IMR-90 (cell line): Measurements from ENCODE around the gene ADGRF1. TPM values are rescaled to one million over a fixed set of nuclear protein-coding genes. Genes with fewer than 3 reads are reported as not detected.

Source experiments
- ATAC-seq: fragments of 200-7000 bp; cut with Tn5 transposase; 2 replicates; pipeline ENCODE4 v1.9.1; 2020; ENCODE audit warnings: low read depth, mild to moderate bottlenecking, moderate library complexity
- BruUV-seq: library from RNA; stranded (reverse); fragments of 400-500 nt; replicated peaks from 2 replicates; lab custom pipeline; 2021; lab: Mats Ljungman, UMichigan
- CTCF ChIA-PET: fragments of 300-600 bp; formaldehyde crosslinking; extraction: SDS; loops from one replicate; lab custom pipeline; 2021; ENCODE audit warnings: antibody characterized with exemption; lab: Yijun Ruan, JAX
- POLR2A ChIA-PET: fragments of 300-600 bp; sonication (Branson Sonifier 250); formaldehyde crosslinking; loops from one replicate; lab custom pipeline; 2022; ENCODE audit warnings: antibody characterized with exemption; ENCODE audit not compliant: unreplicated experiment; lab: Charles Lee
- DNase-seq: peaks from one replicate; pipeline ENCODE4 v3.0.0; 2013
- H2AFZ ChIP-seq: replicated peaks from 2 replicates; pipeline ENCODE3; 2013; ENCODE audit warnings: low read length, mild to moderate bottlenecking; ENCODE audit not compliant: poor library complexity
- H2AK5ac ChIP-seq: 2 replicates; pipeline ENCODE4 v1.6.1; 2013; ENCODE audit warnings: low read depth, low read length, inconsistent platforms
- H2AK9ac ChIP-seq: replicated peaks from 2 replicates; pipeline ENCODE3; 2013; ENCODE audit warnings: mild to moderate bottlenecking, low read depth, low read length, moderate library complexity; ENCODE audit not compliant: poor library complexity
- H2BK120ac ChIP-seq: 2 replicates; pipeline ENCODE4 v1.6.1; 2013; ENCODE audit warnings: low read depth, low read length, inconsistent platforms
- H2BK15ac ChIP-seq: 3 replicates; pipeline ENCODE4 v1.6.1; 2013; ENCODE audit warnings: low read depth, low read length, inconsistent platforms
- H2BK20ac ChIP-seq: 2 replicates; pipeline ENCODE4 v1.6.1; 2013; ENCODE audit warnings: low read depth, mild to moderate bottlenecking, inconsistent platforms, low read length, moderate library complexity
- H2BK5ac ChIP-seq: 2 replicates; pipeline ENCODE4 v1.6.1; 2013; ENCODE audit warnings: mild to moderate bottlenecking, low read depth, low read length, inconsistent platforms; ENCODE audit not compliant: poor library complexity, severe bottlenecking
- H3K14ac ChIP-seq: replicated peaks from 2 replicates; pipeline ENCODE4 v1.6.1; 2013; ENCODE audit warnings: low read depth, low read length, inconsistent platforms
- H3K18ac ChIP-seq: 2 replicates; pipeline ENCODE4 v1.6.1; 2013; ENCODE audit warnings: low read depth, low read length, control low read depth
- H3K23ac ChIP-seq: 2 replicates; pipeline ENCODE4 v1.6.1; 2013; ENCODE audit warnings: low read depth, low read length, inconsistent platforms
- H3K27ac ChIP-seq: 2 replicates; pipeline ENCODE4 v1.5.1; 2013; ENCODE audit warnings: mild to moderate bottlenecking, control low read depth, low read length; ENCODE audit not compliant: insufficient read depth
- H3K27me3 ChIP-seq: 2 replicates; pipeline ENCODE4 v1.6.1; 2013; ENCODE audit warnings: low read length; ENCODE audit not compliant: control insufficient read depth, insufficient read depth
- H3K36me3 ChIP-seq: 2 replicates; pipeline ENCODE4 v1.6.1; 2013; ENCODE audit warnings: low read length, mixed read lengths; ENCODE audit not compliant: control insufficient read depth, insufficient read depth
- H3K4ac ChIP-seq: 2 replicates; pipeline ENCODE4 v1.6.1; 2013; ENCODE audit warnings: low read depth, low read length, inconsistent platforms
- H3K4me1 ChIP-seq: 2 replicates; pipeline ENCODE4 v1.6.1; 2013; ENCODE audit warnings: low read length, mixed read lengths; ENCODE audit not compliant: control insufficient read depth, insufficient read depth
- H3K4me2 ChIP-seq: 2 replicates; pipeline ENCODE4 v1.6.1; 2013; ENCODE audit warnings: low read depth, mild to moderate bottlenecking, control low read depth, low read length, moderate library complexity
- H3K4me3 ChIP-seq: 2 replicates; pipeline ENCODE4 v1.5.1; 2013; ENCODE audit warnings: low read depth, mild to moderate bottlenecking, control low read depth, low read length, moderate library complexity; ENCODE audit not compliant: insufficient read depth
- H3K56ac ChIP-seq: 2 replicates; pipeline ENCODE4 v1.6.1; 2013; ENCODE audit warnings: low read length, inconsistent platforms; ENCODE audit not compliant: insufficient read depth; ENCODE audit errors: extremely low read depth
- H3K79me1 ChIP-seq, 2 experiments: 2 replicates each; pipeline ENCODE4 v1.6.1; 2013; ENCODE audit warnings: low read length in 2 of 2, inconsistent platforms in 1 of 2, low read depth in 1 of 2
- H3K9ac ChIP-seq: 2 replicates; pipeline ENCODE4 v1.6.1; 2013; ENCODE audit warnings: low read depth, low read length, control low read depth
- H3K9me1 ChIP-seq: 2 replicates; pipeline ENCODE4 v1.6.1; 2013; ENCODE audit warnings: low read length, inconsistent platforms; ENCODE audit not compliant: insufficient read depth
- H3K9me3 ChIP-seq: 2 replicates; pipeline ENCODE4 v1.6.1; 2013; ENCODE audit warnings: low read length; ENCODE audit not compliant: control insufficient read depth, insufficient read depth
- H4K20me1 ChIP-seq: 2 replicates; pipeline ENCODE4 v1.6.1; 2013; ENCODE audit warnings: low read length, inconsistent platforms; ENCODE audit not compliant: insufficient read depth
- H4K5ac ChIP-seq: 2 replicates; pipeline ENCODE4 v1.6.1; 2013; ENCODE audit warnings: mild to moderate bottlenecking, low read depth, low read length, control low read depth
- H4K8ac ChIP-seq, 2 experiments: 2 replicates each; pipeline ENCODE4 v1.6.1; 2013; ENCODE audit warnings: low read depth in 2 of 2, low read length in 2 of 2, control low read depth in 1 of 2, inconsistent platforms in 1 of 2
- H4K91ac ChIP-seq: 2 replicates; pipeline ENCODE4 v1.6.1; 2013; ENCODE audit warnings: low read depth, low read length, inconsistent platforms; ENCODE audit not compliant: insufficient read depth
- BHLHE40 ChIP-seq: fragments of 150-350 bp; IDR thresholded peaks from 2 replicates; pipeline ENCODE4 v1.6.1; 2016; ENCODE audit warnings: mild to moderate bottlenecking, low read depth, low read length
- CEBPB ChIP-seq: IDR thresholded peaks from 2 replicates; pipeline ENCODE4 v1.6.1; 2012; ENCODE audit warnings: low read depth, low read length, improper control_type of control experiment
- CHD1 ChIP-seq: IDR thresholded peaks from 2 replicates; pipeline ENCODE4 v1.6.1; 2012; ENCODE audit warnings: low read depth, low read length, improper control_type of control experiment
- CTCF ChIP-seq: conservative IDR thresholded peaks from 2 replicates; pipeline ENCODE4 v1.5.1; 2012; ENCODE audit warnings: mild to moderate bottlenecking, low read depth, low read length, improper control_type of control experiment
- ELK1 ChIP-seq: fragments of 150-350 bp; IDR thresholded peaks from 2 replicates; pipeline ENCODE4 v1.6.1; 2016; ENCODE audit warnings: low read depth, mild to moderate bottlenecking, low read length, moderate library complexity, borderline replicate concordance
- FOS ChIP-seq: fragments of 150-350 bp; IDR thresholded peaks from 2 replicates; pipeline ENCODE4 v1.6.1; 2016; ENCODE audit warnings: low read depth, low read length
- MAFK ChIP-seq: IDR thresholded peaks from 2 replicates; pipeline ENCODE4 v1.6.1; 2012; ENCODE audit warnings: low read depth, low read length, improper control_type of control experiment
- MAZ ChIP-seq: IDR thresholded peaks from 2 replicates; pipeline ENCODE4 v1.6.1; 2012; ENCODE audit warnings: low read depth, mild to moderate bottlenecking, low read length, improper control_type of control experiment, moderate library complexity, borderline replicate concordance
- MXI1 ChIP-seq: IDR thresholded peaks from 2 replicates; pipeline ENCODE4 v1.6.1; 2012; ENCODE audit warnings: low read depth, mild to moderate bottlenecking, low read length, moderate library complexity, borderline replicate concordance
- NFE2L2 ChIP-seq: fragments of 150-350 bp; IDR thresholded peaks from 2 replicates; pipeline ENCODE4 v1.6.1; 2016; ENCODE audit warnings: low read depth, mild to moderate bottlenecking, low read length
- POLR2A ChIP-seq: IDR thresholded peaks from 2 replicates; pipeline ENCODE4 v1.6.1; 2012; ENCODE audit warnings: mild to moderate bottlenecking, low read depth, low read length
- RAD21 ChIP-seq: IDR thresholded peaks from 2 replicates; pipeline ENCODE4 v1.6.1; 2012; ENCODE audit warnings: low read length, improper control_type of control experiment
- RCOR1 ChIP-seq: IDR thresholded peaks from 2 replicates; pipeline ENCODE4 v1.6.1; 2012; ENCODE audit warnings: mild to moderate bottlenecking, low read length, improper control_type of control experiment; ENCODE audit not compliant: insufficient replicate concordance
- RFX5 ChIP-seq: IDR thresholded peaks from 2 replicates; pipeline ENCODE4 v1.8.0; 2012; ENCODE audit warnings: low read depth, mild to moderate bottlenecking, low read length, moderate library complexity
- SMC3 ChIP-seq: fragments of 150-350 bp; IDR thresholded peaks from 2 replicates; pipeline ENCODE4 v1.6.1; 2016; ENCODE audit warnings: low read depth, mild to moderate bottlenecking, antibody characterized with exemption, low read length, moderate library complexity
- USF2 ChIP-seq: fragments of 150-350 bp; IDR thresholded peaks from 2 replicates; pipeline ENCODE4 v1.6.1; 2017; ENCODE audit warnings: mild to moderate bottlenecking, antibody characterized with exemption, low read length, low read depth
- WGBS, 2 experiments: methylation state at CpG; one replicate each; pipeline versions ENCODE4 v1.1.5 to v1.1.7; 2013; ENCODE audit warnings: missing lambda C conversion rate in 2 of 2; ENCODE audit not compliant: insufficient read length in 1 of 2; ENCODE audit errors: extremely low coverage in 2 of 2; 5-methylcytosine and 5-hydroxymethylcytosine counted together
- dilution Hi-C: fragments of 300-500 bp; cut with HindIII; formaldehyde crosslinking; loops from one replicate; pipeline ENCODE4 v1.14.3; 2018; ENCODE audit warnings: low sequenced_read_pairs; ENCODE audit not compliant: unreplicated experiment
- in situ Hi-C: fragments of 300-500 bp; cut with MboI; formaldehyde crosslinking; loops from 3 replicates; pipeline ENCODE4 v1.14.3; 2019; ENCODE audit warnings: low sequenced_read_pairs, inconsistent platforms, mixed read lengths
- intact Hi-C: fragments of 100-400 bp; cut with micrococcal nuclease; formaldehyde crosslinking; loops from 2 replicates; pipeline ENCODE4 v1.10.0; 2022
- polyA plus RNA-seq, 3 experiments: library from polyadenylated mRNA; depleted of rRNA; stranded (reverse); fragments of >200 nt; gene quantifications; 2 replicates each; pipeline ENCODE4 v1.2.3, GENCODE V29; 2012; ENCODE audit warnings: low replicate concordance in 1 of 3
- total RNA-seq: library from RNA; depleted of rRNA; stranded (reverse); fragments of >200 nt; gene quantifications from 2 replicates; pipeline ENCODE4 v1.2.3, GENCODE V29; 2012

Gene ADGRF1
- total and polyA plus RNA-seq, 2 of the 4 experiments (the other 2 are of a cell fraction) = not detected

- Histone ChIP-seq H3K4me3 (no peak overlapping the region), H3K79me1 (no peaks in the 10 kb centered on the region), H3K4me2 (no peak overlapping the region), H2BK20ac (no peak overlapping the region), H3K14ac (no peak overlapping the region), H2BK5ac (no peak overlapping the region), H3K9me3 (no peaks in the 10 kb centered on the region), H3K23ac (no peak overlapping the region), H2BK15ac (no peak overlapping the region), H4K91ac (no peak overlapping the region), H3K56ac (no peak overlapping the region), H3K36me3 (no peaks in the 10 kb centered on the region), H4K20me1 (no peaks in the 10 kb centered on the region), H2AK9ac (no peak overlapping the region), H2BK120ac (no peak overlapping the region), H3K4me1 (no peaks in the 10 kb centered on the region), H3K4ac (no peak overlapping the region), H4K8ac (no peak overlapping the region), H2AFZ (no peak overlapping the region), H4K5ac (no peak overlapping the region), H3K27me3 (no peaks in the 10 kb centered on the region; the same call in none of the 2 replicates), H2AK5ac (no peak overlapping the region), H3K27ac (no peak overlapping the region), H3K18ac (no peak overlapping the region), H3K9me1 (no peaks in the 10 kb centered on the region), H3K9ac (no peak overlapping the region)
- in situ Hi-C loops (no loop called here), dilution Hi-C loops (no loop called here), intact Hi-C loops (no loop called here)
- no peak for TF ChIP-seq RFX5
- no peak for TF ChIP-seq RAD21
- TF ChIP-seq RCOR1 = no peak
- no peak for TF ChIP-seq CTCF
- no peak for TF ChIP-seq CHD1
- no peak for TF ChIP-seq FOS
- no peak for TF ChIP-seq BHLHE40
- no peak for TF ChIP-seq MAZ
- TF ChIP-seq SMC3 = no peak
- no peak for TF ChIP-seq POLR2A
- no peak for TF ChIP-seq NFE2L2
- TF ChIP-seq USF2 = no peak
- TF ChIP-seq CEBPB = no peak
- no peak for TF ChIP-seq MAFK
- TF ChIP-seq MXI1 = no peak
- TF ChIP-seq ELK1 = no peak
- ATAC-seq = no peak
- WGBS, 2 experiments = no CpG with 5 or more reads among the region's 1 CpG
- CTCF ChIA-PET = no interaction called here
- DNase-seq = no peak
- BruUV-seq = no TSS peak
- POLR2A ChIA-PET = no interaction called here
These were observed 47.2 kb downstream of the ADGRF1 start for GRCh38 chr6:46994933-46995332.
